NCI-H460 (cell line): ENCODE measurements around the gene ZNF536. TPM values are rescaled to one million over a fixed set of nuclear protein-coding genes. Genes with fewer than 3 reads are reported as not detected.

Source experiments
- DNase-seq: peaks from one replicate; pipeline ENCODE4 v3.0.0-alpha.2; 2016; ENCODE audit warnings: low read depth; ENCODE audit errors: extremely low read depth
- total RNA-seq: library from RNA; depleted of rRNA; stranded (reverse); fragments of >200 nt; shearing (Covaris generic); gene quantifications from 2 replicates; pipeline ENCODE4 v1.2.3, GENCODE V29; 2014

ZNF536 gene
- total RNA-seq, 1 experiment from 2014 or later, result not detected

GRCh38 chr19:30519607-30520205 is 147.5 kb downstream of the ZNF536 start:
- DNase-seq, result no peak

- no peak for DNase-seq
Measured at GRCh38 chr19:30520735-30521479, 148.7 kb downstream of the ZNF536 start.

GRCh38 chr19:30521937-30522336 is 149.8 kb downstream of the ZNF536 start:
- no peak for DNase-seq

GRCh38 chr19:30522341-30522740 is 150.2 kb downstream of the ZNF536 start:
- DNase-seq, result no peak

GRCh38 chr19:30523791-30524190 is 151.6 kb downstream of the ZNF536 start:
- no peak for DNase-seq

GRCh38 chr19:30525383-30525782 is 153.2 kb downstream of the ZNF536 start:
- DNase-seq, result no peak

GRCh38 chr19:30528919-30529318 is 156.7 kb downstream of the ZNF536 start:
- no peak for DNase-seq

- no peak for DNase-seq
Measured at GRCh38 chr19:30529876-30530275, 157.7 kb downstream of the ZNF536 start.

GRCh38 chr19:30530751-30531150 is 158.6 kb downstream of the ZNF536 start:
- no peak for DNase-seq

- DNase-seq, result no peak
Measured at GRCh38 chr19:30535011-30535410, 162.8 kb downstream of the ZNF536 start.

GRCh38 chr19:30536975-30537374 is 164.8 kb downstream of the ZNF536 start:
- DNase-seq, result no peak

- no peak for DNase-seq
Measured at GRCh38 chr19:30539315-30539714, 167.1 kb downstream of the ZNF536 start.

GRCh38 chr19:30539981-30540380 is 167.8 kb downstream of the ZNF536 start:
- no peak for DNase-seq

- no peak for DNase-seq
Measured at GRCh38 chr19:30540761-30541160, 168.6 kb downstream of the ZNF536 start.

- no peak for DNase-seq
Measured at GRCh38 chr19:30541575-30541974, 169.4 kb downstream of the ZNF536 start.

GRCh38 chr19:30543243-30543945 is 171.2 kb downstream of the ZNF536 start:
- no peak for DNase-seq

- DNase-seq, result no peak
Measured at GRCh38 chr19:30545752-30546151, 173.6 kb downstream of the ZNF536 start.

- no peak for DNase-seq
Measured at GRCh38 chr19:30546332-30546731, 174.1 kb downstream of the ZNF536 start.

- DNase-seq, result no peak
Measured at GRCh38 chr19:30547246-30547645, 175.1 kb downstream of the ZNF536 start.

GRCh38 chr19:30549151-30549550 is 177.0 kb downstream of the ZNF536 start:
- no peak for DNase-seq

- no peak for DNase-seq
Measured at GRCh38 chr19:30551271-30551670, 179.1 kb downstream of the ZNF536 start.

GRCh38 chr19:30552593-30552992 is 180.4 kb downstream of the ZNF536 start:
- DNase-seq, result no peak
